ENCODE measurements around the gene PLK5.

The PLK5 gene

DNA sequence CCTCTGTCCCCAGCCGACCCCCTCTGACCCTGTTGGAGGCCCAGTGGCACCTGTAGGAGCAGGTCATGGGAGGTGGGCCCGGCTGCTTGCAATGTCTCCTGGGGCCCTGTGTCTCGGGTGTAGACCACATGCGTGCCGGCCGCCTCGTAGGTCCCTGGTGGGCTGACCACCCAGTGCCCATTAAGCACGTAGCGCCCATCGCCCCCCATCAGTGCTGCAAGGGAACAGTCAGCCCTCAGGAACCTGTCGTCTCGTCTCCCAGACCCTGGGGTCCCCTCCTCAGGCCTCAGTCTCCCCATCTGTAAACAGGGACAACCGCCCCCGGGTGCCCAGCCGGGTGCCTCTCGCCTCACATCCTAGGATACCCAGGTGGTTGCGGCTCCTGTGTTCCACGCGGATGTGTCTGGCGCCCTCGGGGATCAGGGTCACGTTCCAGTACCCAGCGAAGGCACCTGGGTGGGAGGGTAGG, 16.7 kb upstream of the PLK5 start:
- TF ChIP-seq, protein P1, sequence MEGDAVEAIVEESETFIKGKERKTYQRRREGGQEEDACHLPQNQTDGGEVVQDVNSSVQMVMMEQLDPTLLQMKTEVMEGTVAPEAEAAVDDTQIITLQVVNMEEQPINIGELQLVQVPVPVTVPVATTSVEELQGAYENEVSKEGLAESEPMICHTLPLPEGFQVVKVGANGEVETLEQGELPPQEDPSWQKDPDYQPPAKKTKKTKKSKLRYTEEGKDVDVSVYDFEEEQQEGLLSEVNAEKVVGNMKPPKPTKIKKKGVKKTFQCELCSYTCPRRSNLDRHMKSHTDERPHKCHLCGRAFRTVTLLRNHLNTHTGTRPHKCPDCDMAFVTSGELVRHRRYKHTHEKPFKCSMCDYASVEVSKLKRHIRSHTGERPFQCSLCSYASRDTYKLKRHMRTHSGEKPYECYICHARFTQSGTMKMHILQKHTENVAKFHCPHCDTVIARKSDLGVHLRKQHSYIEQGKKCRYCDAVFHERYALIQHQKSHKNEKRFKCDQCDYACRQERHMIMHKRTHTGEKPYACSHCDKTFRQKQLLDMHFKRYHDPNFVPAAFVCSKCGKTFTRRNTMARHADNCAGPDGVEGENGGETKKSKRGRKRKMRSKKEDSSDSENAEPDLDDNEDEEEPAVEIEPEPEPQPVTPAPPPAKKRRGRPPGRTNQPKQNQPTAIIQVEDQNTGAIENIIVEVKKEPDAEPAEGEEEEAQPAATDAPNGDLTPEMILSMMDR (IDR thresholded peaks at IDR 0.05; ENCODE audit: borderline replicate concordance, insufficient read depth, low read depth, low read length): no peak
- no peak overlapping the region for H3K4me3 ChIP-seq (ENCODE audit: low read depth, low read length)

DNA sequence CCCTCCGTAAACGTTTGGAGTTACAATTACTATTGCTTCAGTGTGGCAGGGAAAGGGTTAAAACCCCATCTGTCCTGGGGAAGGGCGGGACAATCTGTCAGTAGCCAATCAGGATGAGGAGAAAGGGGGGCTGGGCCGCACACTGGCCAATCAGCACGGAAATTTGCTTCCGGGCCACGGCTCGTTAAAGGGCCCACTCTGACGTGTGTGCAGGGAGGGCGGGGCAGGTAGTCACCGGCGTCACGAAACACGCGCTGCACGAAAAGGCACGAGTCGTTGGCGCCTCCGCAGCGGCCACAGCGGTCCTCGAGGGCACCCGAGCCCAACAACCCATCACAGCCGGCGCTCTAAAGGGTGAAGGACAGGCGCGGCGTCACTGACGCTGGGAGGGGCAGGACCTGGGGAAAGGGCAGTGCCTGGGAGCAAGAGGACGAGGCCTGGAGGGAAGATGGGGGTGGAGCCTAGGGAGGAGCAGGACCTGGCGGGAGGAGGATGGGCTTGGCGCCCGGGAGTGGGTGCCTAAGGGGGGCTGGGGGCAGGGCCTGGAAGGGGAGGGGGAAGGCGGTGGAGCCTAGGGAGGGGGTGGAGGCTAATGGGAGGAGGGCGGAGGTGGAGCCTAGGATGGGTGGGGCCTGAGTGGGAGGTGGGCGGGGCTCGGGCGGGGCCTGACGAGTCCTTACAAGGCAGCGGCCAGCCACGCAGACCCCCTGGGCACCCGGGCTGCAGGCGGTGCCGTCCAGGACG, 15.9 kb upstream of the PLK5 start:
- TF ChIP-seq, protein P1 (IDR thresholded peaks at IDR 0.05; ENCODE audit: borderline replicate concordance, insufficient read depth, low read depth, low read length): no peak
- H3K4me3 ChIP-seq (ENCODE audit: low read depth, low read length): no peak overlapping the region

DNA sequence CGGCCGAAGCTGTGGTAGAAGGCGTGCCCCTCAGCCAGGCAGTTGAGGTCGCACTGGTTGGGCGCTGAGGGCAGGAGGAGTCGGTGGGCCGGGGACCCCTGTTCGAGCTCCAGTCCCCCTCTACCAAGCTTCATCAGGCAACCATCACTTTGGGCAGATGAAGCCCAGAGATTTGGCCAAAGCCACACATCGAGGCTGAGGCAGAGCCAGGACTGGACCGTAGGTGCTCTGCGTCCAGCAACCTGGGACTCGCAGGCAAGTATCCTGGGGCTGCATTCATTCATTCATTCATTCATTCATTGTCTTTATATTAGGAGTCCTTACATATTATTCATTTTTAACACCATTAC, 15.4 kb upstream of the PLK5 start:
- no peak overlapping the region for H3K4me3 ChIP-seq (ENCODE audit: low read depth, low read length)

DNA sequence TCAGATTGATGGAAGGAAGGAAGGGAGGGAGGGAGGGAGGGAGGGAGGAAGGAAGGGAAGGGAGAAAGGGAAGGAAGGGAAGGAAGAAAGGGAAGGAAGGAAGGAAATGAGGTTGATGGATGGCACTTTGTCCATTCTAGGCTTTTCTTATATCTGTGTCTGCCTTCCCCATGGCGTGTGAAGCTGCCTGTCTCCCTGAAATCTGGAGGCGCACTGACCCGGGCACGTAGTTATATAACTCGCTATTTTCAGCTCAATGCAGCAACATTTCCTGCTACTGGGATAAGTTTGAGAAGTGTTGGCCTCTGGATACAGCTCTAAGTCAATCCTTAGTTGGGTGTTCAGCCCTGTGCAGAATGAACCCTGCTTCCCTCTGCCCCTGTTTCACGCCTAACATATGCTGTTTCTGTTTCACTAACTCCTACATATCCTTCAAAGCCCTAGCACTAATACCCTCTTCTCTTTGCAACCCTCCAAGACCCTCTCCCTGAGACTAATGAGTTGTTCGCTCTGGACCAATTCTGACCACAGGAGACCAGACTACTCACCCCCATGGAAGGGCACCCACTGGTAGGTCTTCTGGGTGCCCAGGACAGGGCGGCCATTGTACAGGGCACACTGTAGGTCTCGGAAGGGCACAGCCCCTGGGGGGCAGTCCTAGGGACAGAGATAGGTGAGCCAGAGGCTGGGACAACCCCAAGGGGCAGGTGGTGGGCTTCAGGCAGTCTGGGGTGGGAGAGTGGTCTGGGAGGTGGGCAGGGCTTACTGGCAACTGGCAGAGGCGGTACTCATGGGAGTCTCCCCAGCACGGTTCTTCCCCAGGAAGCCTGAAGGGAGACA, 14.1 kb upstream of the PLK5 start:
- TF ChIP-seq, protein P1 (IDR thresholded peaks at IDR 0.05; ENCODE audit: borderline replicate concordance, insufficient read depth, low read depth, low read length): no peak
- H3K4me3 ChIP-seq (ENCODE audit: low read depth, low read length): no peak overlapping the region

More for the DNA sequence above, 15.4 kb upstream of the PLK5 start:
- TF ChIP-seq, protein P1 (IDR thresholded peaks at IDR 0.05; ENCODE audit: borderline replicate concordance, insufficient read depth, low read depth, low read length): no peak

DNA sequence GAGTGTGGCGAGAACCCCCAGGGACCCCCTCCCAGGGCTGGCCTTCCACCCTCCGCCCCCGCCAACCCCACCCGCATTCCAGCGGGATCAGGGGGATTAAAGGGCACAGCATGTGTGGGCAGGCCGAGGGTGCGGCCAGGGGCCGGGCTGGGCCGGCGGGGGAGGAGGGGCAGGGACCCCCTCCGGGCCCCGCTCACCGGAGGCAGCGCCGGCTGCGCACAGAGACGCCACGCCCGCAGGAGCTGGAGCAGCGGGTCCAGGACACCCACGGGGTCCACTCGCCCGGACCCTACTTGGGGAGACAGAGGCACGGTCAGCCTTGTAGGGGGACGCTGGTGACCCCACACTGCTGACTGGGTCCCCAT, 13.5 kb upstream of the PLK5 start:
- no peak overlapping the region for H3K4me3 ChIP-seq (ENCODE audit: low read depth, low read length)
- TF ChIP-seq, protein P1 (IDR thresholded peaks at IDR 0.05; ENCODE audit: borderline replicate concordance, insufficient read depth, low read depth, low read length): no peak

DNA sequence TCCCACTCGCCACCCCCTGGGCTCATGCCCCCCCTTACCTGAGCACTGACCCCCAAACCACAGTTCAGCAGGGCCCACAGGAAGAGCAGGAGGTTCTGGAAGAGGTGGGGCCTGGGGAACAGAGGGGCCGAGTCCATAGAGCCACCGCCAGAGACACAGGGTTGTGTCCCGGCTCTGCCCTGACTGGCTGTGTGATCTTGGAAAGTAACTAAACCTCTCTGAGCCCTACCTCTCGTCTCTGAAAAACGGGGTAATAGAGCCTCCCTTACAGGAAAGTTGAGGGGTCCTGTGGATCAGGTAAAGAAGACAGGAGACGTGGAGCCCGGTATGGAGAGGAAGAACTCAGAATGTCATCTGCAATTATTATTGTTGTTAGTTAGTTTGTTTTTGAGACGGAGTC, 13.1 kb upstream of the PLK5 start:
- TF ChIP-seq, protein P1 (IDR thresholded peaks at IDR 0.05; ENCODE audit: borderline replicate concordance, insufficient read depth, low read depth, low read length): no peak

More for the DNA sequence above, 13.1 kb upstream of the PLK5 start:
- H3K4me3 ChIP-seq (ENCODE audit: low read depth, low read length): no peak overlapping the region

All from GM12875 (cell line).